Measurements from ENCODE around the gene PADI2. TPM values are rescaled to one million over a fixed set of nuclear protein-coding genes. Genes with fewer than 3 reads are reported as not detected.

Gene PADI2
- total and polyA plus RNA-seq, 12 donors, result 0.20 to 0.88 (median 0.44) TPM; not detected in 2

GRCh38 chr1:17121881-17122280 is 2.6 kb upstream of the PADI2 start:
- Histone ChIP-seq H3K9me3 (replicated peaks in 1 of 3) (no peaks in the 10 kb centered on the region), H3K4me1 (replicated peaks in 1 of 2) (peaks cover 3 to 4% of the 10 kb centered on the region in 2 donors), H3K27ac (no peak overlapping the region), H3K36me3 (replicated peaks in 1 of 2) (no peaks in the 10 kb centered on the region), H3K4me3 (no peak overlapping the region), H3K27me3 (peaks cover 17% of the 10 kb centered on the region)
- DNase-seq, result no peak
- 82 to 89% (median 84%) methylated on average over 6 to 8 of the region's 8 CpGs for whole genome bisulfite sequencing, 4 donors
- no peak for TF ChIP-seq POLR2A (IDR thresholded peaks at IDR 0.05)
- no peak for TF ChIP-seq CTCF (IDR thresholded peaks at IDR 0.05)
- intact Hi-C loops (cut with DNase I), result loop anchor here (5.0 to 10.0 kb wide), 3 partner anchors 115 to 283 kb away; no protein-coding TSS in a partner anchor

GRCh38 chr1:17120962-17121837 is 1.9 kb upstream of the PADI2 start:
- WGBS, 4 donors, result 81 to 88% (median 85%) methylated on average over 18 to 23 of the region's 23 CpGs
- intact Hi-C loops (cut with DNase I), result loop anchor here (5.0 to 10.0 kb wide), 3 partner anchors 116 to 284 kb away; no protein-coding TSS in a partner anchor
- Histone ChIP-seq H3K4me3 (no peak overlapping the region), H3K9me3 (replicated peaks in 1 of 3) (no peaks in the 10 kb centered on the region), H3K4me1 (replicated peaks in 1 of 2) (peaks cover 3 to 4% of the 10 kb centered on the region in 2 donors), H3K27me3 (peaks cover 17% of the 10 kb centered on the region), H3K36me3 (replicated peaks in 1 of 2) (no peaks in the 10 kb centered on the region), H3K27ac (no peak overlapping the region)
- peak in 2 of 7 donors; percentile 42 to 46 for DNase-seq
- TF ChIP-seq CTCF (IDR thresholded peaks at IDR 0.05), result no peak
- no peak for TF ChIP-seq POLR2A (IDR thresholded peaks at IDR 0.05)

GRCh38 chr1:17120481-17120877 is 1.2 kb upstream of the PADI2 start:
- no peaks in the 10 kb centered on the region for H3K36me3 ChIP-seq (replicated peaks in 1 of 2)
- no peak overlapping the region for H3K27ac ChIP-seq
- no peak for DNase-seq
- no peak for TF ChIP-seq POLR2A (IDR thresholded peaks at IDR 0.05)
- no peak for TF ChIP-seq CTCF (IDR thresholded peaks at IDR 0.05)
- intact Hi-C loops (cut with DNase I), result loop anchor here (5.0 to 10.0 kb wide), 3 partner anchors 117 to 284 kb away; no protein-coding TSS in a partner anchor
- WGBS, 4 donors, result 92 to 95% (median 93%) methylated on average over 5 of the region's 5 CpGs
- H3K4me1 ChIP-seq (replicated peaks in 1 of 2), result no peaks in the 10 kb centered on the region
- H3K9me3 ChIP-seq (replicated peaks in 1 of 3), result no peaks in the 10 kb centered on the region
- H3K4me3 ChIP-seq, result no peak overlapping the region
- H3K27me3 ChIP-seq, result peaks cover 17% of the 10 kb centered on the region

GRCh38 chr1:17119773-17120480 is 676 bp upstream of the PADI2 start:
- peaks cover 17% of the 10 kb centered on the region for H3K27me3 ChIP-seq
- H3K4me3 ChIP-seq, result peak overlapping the region in 1 of 4 donors; percentile 46
- TF ChIP-seq POLR2A (IDR thresholded peaks at IDR 0.05) (no peak), CTCF (IDR thresholded peaks at IDR 0.05) (no peak)
- 55 to 68% (median 63%) methylated on average over 20 of the region's 20 CpGs for WGBS, 4 donors
- peak in 2 of 7 donors; percentile 14 to 37 for DNase-seq
- no peaks in the 10 kb centered on the region for H3K36me3 ChIP-seq (replicated peaks in 1 of 2)
- intact Hi-C loops (cut with DNase I), result loop anchor here (5.0 to 10.0 kb wide), 3 partner anchors 117 to 285 kb away; no protein-coding TSS in a partner anchor
- no peak overlapping the region for H3K27ac ChIP-seq
- H3K9me3 ChIP-seq (replicated peaks in 1 of 3), result no peaks in the 10 kb centered on the region
- H3K4me1 ChIP-seq (replicated peaks in 1 of 2), result no peaks in the 10 kb centered on the region
